Myocyte (in vitro differentiated cells): Measurements from ENCODE around the gene GDF2. TPM values are rescaled to one million over a fixed set of nuclear protein-coding genes. Genes with fewer than 3 reads are reported as not detected.

Experiments
- DNase-seq: peaks from one replicate; pipeline ENCODE4 v3.0.0-alpha.2; 2012; ENCODE audit warnings: low read depth
- total RNA-seq: library from RNA; depleted of rRNA; stranded (reverse); fragments of >200 nt; gene quantifications from 2 replicates; pipeline ENCODE4 v1.2.3, GENCODE V29; 2014

The GDF2 gene
- total RNA-seq, 1 donor from 2014 or later = not detected

DNA sequence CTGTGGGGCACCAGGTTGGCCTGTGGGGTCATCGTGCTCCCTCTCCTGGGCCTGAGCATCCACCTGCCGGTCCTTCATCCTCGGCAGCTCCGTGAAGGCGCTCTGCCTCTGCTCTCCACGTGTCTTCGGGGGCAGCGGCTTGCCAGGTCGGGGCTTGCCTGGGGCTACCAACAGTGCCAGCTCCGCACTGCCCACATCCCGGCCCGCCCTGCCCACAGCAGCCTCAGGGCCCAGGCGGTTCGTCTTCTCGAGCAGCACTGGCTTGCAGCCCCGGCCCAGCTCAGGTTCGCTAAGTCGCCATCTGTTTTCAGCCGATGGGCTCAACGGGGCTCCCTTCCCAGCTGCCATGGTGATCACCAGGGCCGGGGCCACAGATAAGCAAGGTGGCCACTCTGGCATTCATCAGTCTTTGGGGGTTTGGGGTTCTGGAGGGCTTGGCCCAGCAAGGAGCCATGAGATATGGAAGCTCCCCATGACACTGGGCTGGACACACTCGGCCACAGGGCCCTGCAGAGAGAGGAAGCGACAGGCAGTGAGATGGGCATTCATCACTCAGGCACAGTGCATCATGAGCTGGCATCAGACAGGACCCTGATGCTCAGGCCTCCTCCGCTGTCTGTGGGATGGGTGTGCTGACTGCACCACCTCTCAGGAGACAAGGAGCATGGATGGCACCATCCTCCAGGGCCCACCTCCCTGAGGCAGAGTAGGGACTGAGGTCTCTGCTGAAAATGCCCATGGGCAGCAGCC, 46.4 kb downstream of the GDF2 start:
- no peak for DNase-seq

DNA sequence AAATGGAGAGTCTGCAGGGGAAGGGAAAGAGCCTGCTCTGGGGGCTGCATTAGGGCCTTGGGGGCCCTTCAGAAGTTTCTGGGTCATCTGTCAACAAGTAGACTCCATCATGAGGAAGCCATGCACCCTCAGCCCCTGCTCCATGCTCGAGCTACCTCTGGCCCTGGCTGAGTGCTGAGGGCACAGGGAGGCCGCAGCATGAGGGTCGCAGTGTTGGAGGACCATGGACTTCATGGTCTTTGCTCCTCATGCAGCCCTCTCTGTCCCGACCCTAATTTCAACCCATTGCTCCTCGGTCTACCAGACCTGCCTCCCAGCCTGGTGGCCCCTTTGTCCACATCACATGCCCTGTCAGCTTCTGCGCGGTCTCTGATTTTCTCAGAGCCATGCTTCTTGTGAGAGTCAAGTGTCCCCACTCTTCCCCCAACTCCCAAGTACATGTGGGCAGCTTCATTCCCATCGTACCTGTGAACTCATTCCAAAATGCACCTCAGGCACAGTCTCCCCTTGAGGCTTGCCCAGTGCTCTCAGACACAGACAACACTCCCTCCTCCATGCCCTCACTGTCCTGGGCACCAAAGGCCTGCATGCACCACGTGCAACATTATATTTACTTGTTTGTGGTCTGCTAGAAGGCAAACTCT, 47.1 kb downstream of the GDF2 start:
- DNase-seq = no peak

- no peak for DNase-seq
Measured at GRCh38 chr10:47370015-47370767, 47.9 kb downstream of the GDF2 start.

DNA sequence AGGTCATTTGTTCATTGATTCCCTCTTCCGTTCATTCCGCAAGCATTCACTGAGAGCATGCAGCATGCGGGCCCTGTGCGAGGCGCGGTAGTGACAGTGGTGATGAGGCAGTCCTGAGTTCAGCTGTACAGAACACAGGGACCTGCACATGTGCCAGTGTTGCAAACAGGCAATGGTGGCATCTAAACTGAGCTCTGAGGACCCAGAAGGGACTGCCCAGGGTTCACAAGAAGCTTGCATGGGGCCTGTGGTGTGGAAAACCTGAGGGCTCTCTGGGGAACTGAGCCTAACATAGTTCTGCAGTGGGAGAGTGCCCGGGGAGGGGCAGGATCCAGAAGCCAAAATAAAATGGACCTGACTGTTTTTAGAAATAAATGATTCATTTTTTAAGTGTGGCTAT, 48.6 kb downstream of the GDF2 start:
- DNase-seq = no peak

- DNase-seq = no peak
Measured at GRCh38 chr10:47371629-47372485, 49.6 kb downstream of the GDF2 start.

GRCh38 chr10:47372726-47373125, 50.5 kb downstream of the GDF2 start:
- DNase-seq = no peak

GRCh38 chr10:47374611-47375536, 52.6 kb downstream of the GDF2 start:
- DNase-seq = peak; percentile 25

DNA sequence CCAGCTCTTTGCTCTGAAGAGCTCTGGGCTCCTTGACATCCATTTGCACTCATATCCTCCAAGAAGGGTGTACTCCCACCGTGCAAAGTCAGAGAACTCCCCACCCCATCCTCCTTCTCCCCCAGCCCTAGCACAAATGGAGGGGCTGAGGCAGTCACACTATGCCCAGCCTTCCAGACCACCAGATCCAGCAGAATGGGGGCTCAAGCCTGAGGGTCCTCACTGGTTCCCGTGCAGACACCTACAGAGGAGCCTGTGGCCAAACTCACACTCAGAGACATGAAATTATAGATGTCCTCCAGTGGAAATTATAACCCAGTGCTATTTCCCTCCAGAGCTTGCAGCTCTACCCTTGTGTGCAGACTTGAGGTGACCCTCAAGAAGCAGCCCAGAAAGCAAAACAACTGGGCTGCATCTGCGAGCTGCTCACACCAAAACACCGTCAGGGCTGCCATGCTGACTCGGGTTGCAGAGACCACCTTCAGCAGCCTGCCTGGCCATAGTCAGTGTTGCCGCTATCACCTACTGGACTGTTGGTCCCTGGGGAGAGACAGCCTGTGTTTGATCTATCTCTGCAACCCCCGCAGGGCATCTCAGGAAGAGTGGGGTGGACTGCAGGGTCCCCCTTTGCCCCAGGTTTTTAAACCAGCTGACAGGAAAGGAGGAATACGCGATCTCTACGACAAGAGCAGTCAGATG, 54.4 kb downstream of the GDF2 start:
- no peak for DNase-seq

Other genes starting within 250 kb of the GDF2 start
- gene GDF10, start 22.3 kb upstream of the GDF2 start, total RNA-seq = not detected in 2 replicates
- gene RBP3, start 25.9 kb downstream of the GDF2 start, total RNA-seq = not detected in 2 replicates
- 0.19 and 0.31 TPM in 2 replicates for gene ZNF488, start 61.8 kb downstream of the GDF2 start, total RNA-seq
- not detected in 2 replicates for gene ANXA8, start 161.7 kb downstream of the GDF2 start, total RNA-seq
- not detected in 2 replicates for gene FAM25G, start 169.2 kb downstream of the GDF2 start, total RNA-seq
- gene AGAP9, start 201.2 kb downstream of the GDF2 start, total RNA-seq = 2.0 and 3.5 TPM in 2 replicates